Breast epithelium (tissue), 4 donors: ENCODE data around the gene BNIP1. TPM values are rescaled to one million over a fixed set of nuclear protein-coding genes. Genes with fewer than 3 reads are reported as not detected.

Source experiments
- DNase-seq, 2 donors: peaks; one replicate each; pipeline ENCODE4 v3.0.0-alpha.2; 2019; ENCODE audit warnings: low spot score in 2 of 2
- H3K27ac ChIP-seq, 2 donors: fragments of 200-600 bp; sonication (generic) in 1 of 2; one replicate each; pipeline ENCODE4 v1.5.1; 2016 to 2019; ENCODE audit warnings: mild to moderate bottlenecking in 1 of 2
- H3K27me3 ChIP-seq, 2 donors: fragments of 200-600 bp; sonication (generic) in 1 of 2; one replicate each; pipeline versions ENCODE4 v1.5.1 to v1.6.0; 2017 to 2019; ENCODE audit warnings: control low read depth in 1 of 2, mild to moderate bottlenecking in 1 of 2
- H3K36me3 ChIP-seq: fragments of 200-600 bp; one replicate; pipeline ENCODE4 v1.5.1; 2019
- H3K4me1 ChIP-seq, 2 donors: fragments of 200-600 bp; sonication (generic); one replicate each; pipeline ENCODE4 v1.5.1; 2016 to 2019; ENCODE audit warnings: control low read depth in 1 of 2
- H3K4me3 ChIP-seq, 3 donors: fragments of 200-600 bp; sonication (generic); 1 replicate in 2 of 3; 2 replicates in 1 of 3; pipeline ENCODE4 v1.5.1; 2016 to 2019; ENCODE audit warnings: mild to moderate bottlenecking in 3 of 3, moderate library complexity in 2 of 3
- H3K9me3 ChIP-seq, 2 donors: fragments of 200-600 bp; sonication (generic) in 1 of 2; one replicate each; pipeline ENCODE4 v1.5.1; 2016 to 2019; ENCODE audit warnings: control low read depth in 1 of 2
- POLR2A ChIP-seq: fragments of 450-650 bp; IDR thresholded peaks from one replicate; pipeline ENCODE4 v1.6.1; 2016; ENCODE audit warnings: antibody characterized with exemption, mild to moderate bottlenecking, moderate library complexity
- POLR2AphosphoS5 ChIP-seq, 3 donors: sonication (generic); formaldehyde crosslinking; IDR thresholded peaks; one replicate each; pipeline ENCODE4 v1.6.1; 2017; ENCODE audit warnings: antibody characterized with exemption in 3 of 3
- intact Hi-C: fragments of 100-400 bp; cut with DNase I; formaldehyde crosslinking; loops from one replicate; pipeline ENCODE4 v1.15.1; 2023; ENCODE audit warnings: low total_unique reads
- total RNA-seq, 3 donors: library from RNA; depleted of rRNA; stranded (reverse); fragments of >200 nt; gene quantifications; one replicate each; pipeline ENCODE4 v1.1.0, GENCODE V29; 2016
- TF ChIP-seq, protein P1 (sequence below), 3 donors: fragments of 450-650 bp; IDR thresholded peaks; one replicate each; pipeline ENCODE4 v1.5.1; 2016 to 2017; ENCODE audit warnings: antibody characterized with exemption in 3 of 3, mild to moderate bottlenecking in 3 of 3, moderate library complexity in 3 of 3

Gene BNIP1
- total RNA-seq, 3 donors from 2014 or later: 11.1 to 12.9 (median 11.7) TPM

DNA sequence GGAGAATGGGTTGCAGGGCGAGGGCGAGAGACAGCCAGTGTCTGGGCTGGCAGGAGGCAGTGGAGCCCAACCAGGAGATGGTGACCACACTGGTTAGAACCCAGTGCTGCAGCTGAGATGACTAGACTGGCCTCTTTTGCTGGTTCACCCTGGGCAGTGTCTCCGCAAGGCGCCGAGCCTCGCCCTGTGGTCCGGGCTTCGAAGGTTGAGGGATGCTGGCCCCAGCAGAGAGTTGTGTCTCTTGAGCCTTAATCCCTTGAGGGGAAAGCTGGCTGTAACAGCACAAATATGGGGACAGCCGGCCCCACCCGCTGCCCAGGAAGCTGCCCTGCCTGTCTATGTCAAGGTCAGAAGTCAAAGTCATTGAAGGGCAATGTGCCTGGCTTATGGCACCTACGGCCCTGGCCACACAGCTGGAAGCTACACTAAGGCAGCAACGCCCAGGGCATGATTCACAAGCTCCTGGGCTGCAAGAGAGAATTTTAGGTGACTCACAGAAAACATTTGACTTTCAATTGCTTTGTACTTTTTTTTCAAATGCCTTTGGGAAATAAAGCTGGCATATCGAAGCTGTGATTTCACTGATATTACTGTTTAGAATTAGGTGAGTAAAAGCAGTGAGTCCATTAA is 57.4 kb downstream of the BNIP1 start:
- Histone ChIP-seq H3K27me3 (peaks cover 0 to 7% of the 10 kb centered on the region in 2 donors), H3K9me3 (peaks cover 6 to 7% of the 10 kb centered on the region in 2 donors), H3K4me3 (no peak overlapping the region), H3K36me3 (no peaks in the 10 kb centered on the region), H3K27ac (no peak overlapping the region), H3K4me1 (no peaks in the 10 kb centered on the region)
- DNase-seq: no peak
- intact Hi-C loops: no loop called here
- TF ChIP-seq, protein P1, sequence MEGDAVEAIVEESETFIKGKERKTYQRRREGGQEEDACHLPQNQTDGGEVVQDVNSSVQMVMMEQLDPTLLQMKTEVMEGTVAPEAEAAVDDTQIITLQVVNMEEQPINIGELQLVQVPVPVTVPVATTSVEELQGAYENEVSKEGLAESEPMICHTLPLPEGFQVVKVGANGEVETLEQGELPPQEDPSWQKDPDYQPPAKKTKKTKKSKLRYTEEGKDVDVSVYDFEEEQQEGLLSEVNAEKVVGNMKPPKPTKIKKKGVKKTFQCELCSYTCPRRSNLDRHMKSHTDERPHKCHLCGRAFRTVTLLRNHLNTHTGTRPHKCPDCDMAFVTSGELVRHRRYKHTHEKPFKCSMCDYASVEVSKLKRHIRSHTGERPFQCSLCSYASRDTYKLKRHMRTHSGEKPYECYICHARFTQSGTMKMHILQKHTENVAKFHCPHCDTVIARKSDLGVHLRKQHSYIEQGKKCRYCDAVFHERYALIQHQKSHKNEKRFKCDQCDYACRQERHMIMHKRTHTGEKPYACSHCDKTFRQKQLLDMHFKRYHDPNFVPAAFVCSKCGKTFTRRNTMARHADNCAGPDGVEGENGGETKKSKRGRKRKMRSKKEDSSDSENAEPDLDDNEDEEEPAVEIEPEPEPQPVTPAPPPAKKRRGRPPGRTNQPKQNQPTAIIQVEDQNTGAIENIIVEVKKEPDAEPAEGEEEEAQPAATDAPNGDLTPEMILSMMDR (IDR thresholded peaks at IDR 0.05): no peak
- no peak for TF ChIP-seq POLR2AphosphoS5 (IDR thresholded peaks at IDR 0.05)
- TF ChIP-seq POLR2A: no peak

DNA sequence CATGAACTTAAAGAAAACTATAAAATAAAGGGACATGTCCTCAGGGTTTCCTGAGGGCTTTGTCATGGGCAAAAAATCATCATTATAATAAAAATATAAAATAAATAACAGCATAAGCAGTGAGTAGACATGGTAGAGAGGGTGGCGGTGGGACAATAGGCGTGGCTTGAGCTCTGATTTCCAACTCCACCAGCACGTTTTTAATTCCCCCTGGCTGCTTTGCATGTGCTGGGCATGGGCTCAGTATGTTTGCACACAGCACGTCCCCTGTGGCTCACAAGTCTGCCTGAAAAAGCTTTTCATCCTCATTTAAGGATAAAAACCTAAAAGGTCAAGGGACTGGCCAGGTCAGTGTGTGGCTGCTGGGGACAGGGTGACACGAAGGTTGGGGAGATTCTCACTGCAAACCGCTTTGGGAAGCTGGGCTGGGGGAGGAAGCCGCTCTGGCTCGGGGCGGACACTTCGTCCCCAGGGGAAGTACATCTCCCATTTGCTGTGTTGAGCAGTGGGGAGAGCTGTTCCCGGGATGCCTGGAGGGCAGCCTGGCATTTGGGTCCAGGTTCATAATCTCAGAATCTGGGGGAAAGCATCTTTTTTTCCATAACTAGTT is 58.0 kb downstream of the BNIP1 start:
- Histone ChIP-seq H3K36me3 (no peaks in the 10 kb centered on the region), H3K4me3 (no peak overlapping the region), H3K9me3 (peaks cover 6 to 7% of the 10 kb centered on the region in 2 donors), H3K27me3 (peaks cover 0 to 7% of the 10 kb centered on the region in 2 donors), H3K4me1 (no peaks in the 10 kb centered on the region), H3K27ac (no peak overlapping the region)
- no peak for DNase-seq
- TF ChIP-seq, protein P1 (IDR thresholded peaks at IDR 0.05): no peak
- TF ChIP-seq POLR2AphosphoS5 (IDR thresholded peaks at IDR 0.05) (no peak), POLR2A (no peak)
- intact Hi-C loops: no loop called here

DNA sequence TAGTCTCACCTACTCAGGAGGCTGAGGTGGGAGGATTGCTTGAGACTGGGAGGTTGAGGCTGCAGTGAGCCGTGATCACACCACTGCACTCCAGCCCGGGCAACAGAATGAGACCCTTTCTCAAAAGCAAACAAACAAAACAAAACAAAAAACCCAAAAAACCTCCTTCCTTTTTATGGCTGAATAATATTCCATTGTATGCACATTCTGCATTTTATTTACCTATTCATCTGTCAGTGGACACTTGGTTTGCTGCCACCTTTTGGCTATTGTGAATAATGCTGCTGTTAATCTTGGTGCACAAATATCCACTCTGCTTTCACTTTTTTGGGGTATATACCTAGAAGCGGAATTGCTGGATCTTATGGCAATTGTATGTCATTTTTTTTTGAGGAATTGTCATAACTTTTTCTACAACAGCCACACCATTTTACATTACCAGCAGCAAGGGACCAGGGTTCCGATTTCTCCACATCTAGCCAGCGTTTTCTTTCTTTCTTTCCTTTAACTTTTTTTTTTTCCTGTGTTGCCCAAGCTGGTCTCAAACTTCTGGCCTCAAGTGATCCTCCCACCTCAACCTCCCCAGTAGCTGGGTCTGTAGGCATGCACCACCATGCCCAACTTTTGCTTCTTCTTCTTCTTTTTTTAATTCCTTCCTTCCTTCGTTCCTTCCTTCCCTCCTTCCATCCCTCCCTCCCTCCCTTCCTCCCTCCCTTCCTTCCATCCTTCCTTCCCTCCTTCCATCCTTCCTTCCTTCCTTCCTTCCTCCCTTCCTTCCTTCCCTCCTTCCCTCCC is 60.1 kb downstream of the BNIP1 start:
- Histone ChIP-seq H3K9me3 (peaks cover 5 to 6% of the 10 kb centered on the region in 2 donors), H3K27ac (no peak overlapping the region), H3K4me3 (no peak overlapping the region), H3K4me1 (no peaks in the 10 kb centered on the region), H3K36me3 (no peaks in the 10 kb centered on the region), H3K27me3 (peaks cover 0 to 7% of the 10 kb centered on the region in 2 donors)
- intact Hi-C loops: no loop called here
- no peak for DNase-seq
- TF ChIP-seq, protein P1 (IDR thresholded peaks at IDR 0.05): peak; percentile 17 to 30 (median 23)
- TF ChIP-seq POLR2A: no peak

DNA sequence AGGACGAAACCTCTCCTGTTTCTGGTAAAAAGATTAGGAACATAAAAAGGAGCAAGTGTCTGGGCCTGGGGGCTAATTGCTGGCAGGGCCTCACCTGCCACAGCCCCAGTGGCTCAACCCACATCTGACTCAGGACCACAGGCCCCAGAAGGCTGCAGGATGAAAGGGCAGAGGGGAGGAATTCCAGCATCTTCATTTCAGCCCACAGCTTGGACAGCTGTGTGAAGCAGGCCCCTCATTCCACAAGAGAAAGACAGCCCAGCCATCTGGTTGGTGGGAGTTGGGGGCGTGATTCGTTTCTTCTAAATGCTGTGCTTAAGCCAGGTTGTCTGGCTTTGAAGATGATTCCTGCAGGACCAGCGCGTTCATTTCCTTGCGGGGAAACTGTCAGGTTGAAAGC is 61.6 kb downstream of the BNIP1 start:
- Histone ChIP-seq H3K4me1 (no peaks in the 10 kb centered on the region), H3K27me3 (peaks cover 0 to 7% of the 10 kb centered on the region in 2 donors), H3K9me3 (no peaks in the 10 kb centered on the region), H3K27ac (no peak overlapping the region), H3K36me3 (no peaks in the 10 kb centered on the region), H3K4me3 (no peak overlapping the region)
- TF ChIP-seq POLR2AphosphoS5 (IDR thresholded peaks at IDR 0.05): no peak
- TF ChIP-seq, protein P1 (IDR thresholded peaks at IDR 0.05): no peak
- TF ChIP-seq POLR2A: no peak
- DNase-seq: no peak
- intact Hi-C loops: loop anchor here (5.0 kb wide), 1 partner anchor 214 kb away; no protein-coding TSS in a partner anchor

DNA sequence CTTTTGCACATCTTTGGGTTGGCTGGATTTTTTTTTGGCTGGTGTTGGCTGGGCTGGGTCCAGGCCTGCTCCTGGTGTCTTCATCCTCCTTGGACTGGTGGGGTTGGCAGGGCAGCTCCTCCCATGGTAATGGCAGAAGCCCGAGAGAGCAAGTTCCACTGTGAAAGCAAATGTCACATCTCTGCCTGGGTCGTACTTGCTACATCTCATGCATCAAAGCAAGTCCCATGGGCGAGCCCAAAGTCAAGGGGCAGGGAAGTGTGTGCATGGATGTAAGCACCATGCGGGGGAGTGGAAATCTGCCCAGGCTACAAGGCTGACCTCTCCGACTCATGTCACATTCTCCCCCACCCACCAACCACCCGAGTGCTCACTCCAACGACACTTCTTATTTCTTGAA is 64.0 kb downstream of the BNIP1 start:
- intact Hi-C loops: loop anchor here (5.0 kb wide), 1 partner anchor 216 kb away; no protein-coding TSS in a partner anchor
- Histone ChIP-seq H3K4me1 (no peaks in the 10 kb centered on the region), H3K36me3 (no peaks in the 10 kb centered on the region), H3K9me3 (peaks cover 0 to 6% of the 10 kb centered on the region in 2 donors), H3K4me3 (no peak overlapping the region), H3K27me3 (no peaks in the 10 kb centered on the region), H3K27ac (no peak overlapping the region)
- TF ChIP-seq, protein P1 (IDR thresholded peaks at IDR 0.05): no peak
- TF ChIP-seq POLR2A: no peak
- TF ChIP-seq POLR2AphosphoS5 (IDR thresholded peaks at IDR 0.05): no peak
- DNase-seq: no peak
